ENCODE measurements around the gene HEPN1. TPM values are rescaled to one million over a fixed set of nuclear protein-coding genes. Genes with fewer than 3 reads are reported as not detected.
A peak's percentile ranks its signal among the peaks of the same experiment; 100 is the strongest.

Gene HEPN1
- polyA plus RNA-seq, 2 of the 4 experiments (the other 2 are of a cell fraction), result not detected

DNA sequence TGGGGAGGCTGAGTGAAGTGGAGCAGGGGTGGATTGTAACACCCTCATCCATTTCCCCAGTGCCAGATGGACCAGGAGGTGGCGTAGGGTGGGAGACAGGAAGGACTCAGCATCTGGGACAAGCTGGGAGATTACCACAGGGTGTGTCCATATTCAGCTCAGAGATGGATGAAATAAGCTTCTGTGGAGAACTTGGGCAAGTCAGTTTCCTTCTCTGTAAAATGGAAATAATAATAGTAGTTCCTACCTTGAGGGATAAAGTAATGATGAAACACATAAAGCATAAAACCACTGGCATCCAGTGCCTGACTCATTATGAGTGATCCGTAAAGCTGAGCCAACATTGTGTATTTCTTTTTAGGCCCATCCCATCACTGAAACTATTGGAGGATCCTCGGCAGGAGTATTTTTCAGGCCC lies 20.8 kb upstream of the HEPN1 start:
- DNase-seq (ENCODE audit: low read depth in 1 of 2, low spot score in 1 of 2), result no peak
- peak; percentile 49 to 57; a peak in 3 of 6 replicates for ATAC-seq
- Histone ChIP-seq H3K4me1 (peaks cover 25% of the 10 kb centered on the region), H3K4me2 (peak overlapping the region; percentile 25; the same call in 2 of the 3 replicates), H3K4me3 (no peak overlapping the region), H3K9me3 (no peaks in the 10 kb centered on the region), H3K27ac (peak overlapping the region; percentile 20 to 70; a peak in 4 of 6 replicates)
- WGBS (ENCODE audit: missing lambda C conversion rate), result 31% methylated on average over 3 of the region's 3 CpGs
- no peak for TF ChIP-seq HEYL (CRISPR knock-in tag; IDR thresholded peaks at IDR 0.05)
- no peak for TF ChIP-seq NR3C1 (IDR thresholded peaks at IDR 0.05)
- TF ChIP-seq MYC (IDR thresholded peaks at IDR 0.05; ENCODE audit: borderline replicate concordance, low read length), result no peak
- no peak for TF ChIP-seq TP53 (CRISPR knock-in tag; IDR thresholded peaks at IDR 0.05)
- TF ChIP-seq, protein P1, sequence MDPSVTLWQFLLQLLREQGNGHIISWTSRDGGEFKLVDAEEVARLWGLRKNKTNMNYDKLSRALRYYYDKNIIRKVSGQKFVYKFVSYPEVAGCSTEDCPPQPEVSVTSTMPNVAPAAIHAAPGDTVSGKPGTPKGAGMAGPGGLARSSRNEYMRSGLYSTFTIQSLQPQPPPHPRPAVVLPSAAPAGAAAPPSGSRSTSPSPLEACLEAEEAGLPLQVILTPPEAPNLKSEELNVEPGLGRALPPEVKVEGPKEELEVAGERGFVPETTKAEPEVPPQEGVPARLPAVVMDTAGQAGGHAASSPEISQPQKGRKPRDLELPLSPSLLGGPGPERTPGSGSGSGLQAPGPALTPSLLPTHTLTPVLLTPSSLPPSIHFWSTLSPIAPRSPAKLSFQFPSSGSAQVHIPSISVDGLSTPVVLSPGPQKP (IDR thresholded peaks at IDR 0.05; ENCODE audit: low read depth, low read length), result no peak
- no peak for TF ChIP-seq PHF8 (IDR thresholded peaks at IDR 0.05; ENCODE audit: borderline replicate concordance, low read depth)
- TF ChIP-seq RAD21 (conservative IDR thresholded peaks at IDR 0.05 in 1 of 2, IDR thresholded peaks at IDR 0.05 in 1 of 2), result no peak
- no peak for TF ChIP-seq POLR2AphosphoS2 (conservative IDR thresholded peaks at IDR 0.05; ENCODE audit: low read length)
- TF ChIP-seq SMC3 (IDR thresholded peaks at IDR 0.05), result no peak
- TF ChIP-seq SREBF2 (IDR thresholded peaks at IDR 0.05), result no peak
- no peak for TF ChIP-seq ZC3H11A (IDR thresholded peaks at IDR 0.05)
- no peak for TF ChIP-seq ESRRA (IDR thresholded peaks at IDR 0.05; ENCODE audit: borderline replicate concordance, low read length)
- no peak for TF ChIP-seq JUN (IDR thresholded peaks at IDR 0.05)
- ChIA-PET POLR2A (interaction anchor here (1.1 to 4.9 kb wide), 2 partner anchors 22 to 56 kb away, joined by 3 to 24 read pairs; partner anchors contain the start of gene CCDC15), CTCF (interaction anchor here (0.9 to 2.2 kb wide), 4 partner anchors 18 to 254 kb away, joined by 4 to 23 read pairs (median 4); no protein-coding TSS in a partner anchor)
- no peak for FAIRE-seq

DNA sequence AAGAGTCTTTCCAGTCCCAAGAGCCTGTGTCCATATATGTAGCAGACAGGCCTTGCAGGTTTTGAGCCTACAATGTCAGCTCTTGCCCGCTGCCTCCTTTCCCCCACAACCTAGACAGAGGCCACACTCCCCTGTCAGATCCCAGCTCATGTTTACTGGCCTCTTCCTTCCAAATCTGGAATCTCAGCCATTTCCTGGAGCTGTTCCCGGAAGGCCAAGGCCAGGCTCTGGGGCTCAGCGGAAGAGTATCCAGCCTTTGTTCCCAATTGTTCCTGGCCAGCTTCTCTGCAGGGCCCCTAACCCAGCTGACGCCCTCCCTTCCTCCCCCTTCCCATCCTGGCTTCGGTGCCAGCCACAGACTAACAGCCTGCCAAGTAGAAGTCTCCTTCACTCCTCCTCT lies 20.3 kb upstream of the HEPN1 start:
- Histone ChIP-seq H3K4me3 (no peak overlapping the region), H3K27ac (peak overlapping the region; percentile 27 to 70; a peak in 4 of 6 replicates), H3K9me3 (no peaks in the 10 kb centered on the region), H3K4me2 (peak overlapping the region; percentile 25; the same call in 2 of the 3 replicates), H3K4me1 (peaks cover 25% of the 10 kb centered on the region)
- no peak for DNase-seq (ENCODE audit: low read depth in 1 of 2, low spot score in 1 of 2)
- ChIA-PET POLR2A (interaction anchor here (1.1 to 4.9 kb wide), 2 partner anchors 22 to 55 kb away, joined by 3 to 24 read pairs; partner anchors contain the start of gene CCDC15), CTCF (interaction anchor here (0.9 to 2.2 kb wide), 3 partner anchors 23 to 254 kb away, joined by 4 to 23 read pairs (median 5); no protein-coding TSS in a partner anchor)
- WGBS (ENCODE audit: missing lambda C conversion rate), result 56% methylated on average over 3 of the region's 5 CpGs
- ATAC-seq, result peak; percentile 7 to 26; a peak in 3 of 6 replicates
- no peak for FAIRE-seq
- TF ChIP-seq GATA3 (IDR thresholded peaks at IDR 0.05; ENCODE audit: borderline replicate concordance) (no peak), MAZ (IDR thresholded peaks at IDR 0.05; ENCODE audit: borderline replicate concordance, low read depth, low read length) (no peak), MYC (IDR thresholded peaks at IDR 0.05; ENCODE audit: borderline replicate concordance, low read length) (no peak)

DNA sequence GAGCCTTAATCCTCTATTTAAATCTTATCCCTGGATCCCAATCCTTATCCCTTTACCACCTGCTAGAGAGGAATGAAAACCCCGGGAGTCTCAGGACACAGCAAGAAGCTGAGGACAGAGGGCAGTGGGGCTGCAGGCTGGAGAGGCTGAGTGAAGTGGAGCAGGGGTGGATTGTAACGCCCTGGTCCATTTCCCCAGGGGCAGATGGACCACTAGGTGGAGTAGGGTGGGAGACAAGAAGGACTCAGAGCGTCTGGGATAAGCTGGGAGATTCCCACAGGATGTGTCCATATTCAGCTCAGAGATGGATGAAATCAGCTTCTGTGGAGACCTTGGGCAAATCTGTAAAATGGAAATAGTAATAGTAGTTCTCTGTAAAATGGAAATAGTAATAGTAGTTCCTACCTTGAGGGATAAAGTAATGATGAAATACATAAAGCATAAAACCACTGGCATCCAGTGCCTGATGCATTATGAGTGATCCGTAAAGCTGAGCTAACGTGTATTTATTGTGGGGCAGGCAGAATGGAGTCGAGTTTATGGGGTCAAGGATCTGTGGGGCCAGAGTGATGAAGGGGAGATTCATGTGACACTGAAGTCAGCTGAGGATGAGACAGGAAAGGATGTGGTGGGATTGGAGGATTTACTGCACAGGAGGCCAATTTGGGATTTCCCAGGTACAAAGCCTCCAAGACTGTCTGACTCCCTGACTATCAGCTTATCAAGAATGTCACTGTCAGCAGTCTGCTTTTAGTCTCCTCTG lies 19.5 kb upstream of the HEPN1 start:
- ATAC-seq (no peak), FAIRE-seq (no peak), DNase-seq (ENCODE audit: low read depth in 1 of 2, low spot score in 1 of 2) (no peak)
- H3K4me1 ChIP-seq, result peaks cover 25% of the 10 kb centered on the region
- peak overlapping the region in 1 of 2 experiments; percentile 70; a peak in 3 of 6 replicates for H3K27ac ChIP-seq
- TF ChIP-seq NFE2L2 (conservative IDR thresholded peaks at IDR 0.05; ENCODE audit: low read length) (no peak), POLR2AphosphoS2 (conservative IDR thresholded peaks at IDR 0.05; ENCODE audit: low read length) (no peak), POLR2A (IDR thresholded peaks at IDR 0.05; ENCODE audit: low read length) (no peak), GATA3 (IDR thresholded peaks at IDR 0.05; ENCODE audit: borderline replicate concordance) (no peak), ESRRA (IDR thresholded peaks at IDR 0.05; ENCODE audit: borderline replicate concordance, low read length) (no peak), RFX5 (IDR thresholded peaks at IDR 0.05) (no peak), KDM1A (IDR thresholded peaks at IDR 0.05; ENCODE audit: low read depth) (no peak), ZSCAN20 (CRISPR knock-in tag; IDR thresholded peaks at IDR 0.05) (no peak)
- TF ChIP-seq, protein P2, sequence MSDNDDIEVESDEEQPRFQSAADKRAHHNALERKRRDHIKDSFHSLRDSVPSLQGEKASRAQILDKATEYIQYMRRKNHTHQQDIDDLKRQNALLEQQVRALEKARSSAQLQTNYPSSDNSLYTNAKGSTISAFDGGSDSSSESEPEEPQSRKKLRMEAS (IDR thresholded peaks at IDR 0.05), result no peak
- TF ChIP-seq, protein P3, sequence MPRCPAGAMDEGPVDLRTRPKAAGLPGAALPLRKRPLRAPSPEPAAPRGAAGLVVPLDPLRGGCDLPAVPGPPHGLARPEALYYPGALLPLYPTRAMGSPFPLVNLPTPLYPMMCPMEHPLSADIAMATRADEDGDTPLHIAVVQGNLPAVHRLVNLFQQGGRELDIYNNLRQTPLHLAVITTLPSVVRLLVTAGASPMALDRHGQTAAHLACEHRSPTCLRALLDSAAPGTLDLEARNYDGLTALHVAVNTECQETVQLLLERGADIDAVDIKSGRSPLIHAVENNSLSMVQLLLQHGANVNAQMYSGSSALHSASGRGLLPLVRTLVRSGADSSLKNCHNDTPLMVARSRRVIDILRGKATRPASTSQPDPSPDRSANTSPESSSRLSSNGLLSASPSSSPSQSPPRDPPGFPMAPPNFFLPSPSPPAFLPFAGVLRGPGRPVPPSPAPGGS (IDR thresholded peaks at IDR 0.05), result no peak
- TF ChIP-seq, protein P4, sequence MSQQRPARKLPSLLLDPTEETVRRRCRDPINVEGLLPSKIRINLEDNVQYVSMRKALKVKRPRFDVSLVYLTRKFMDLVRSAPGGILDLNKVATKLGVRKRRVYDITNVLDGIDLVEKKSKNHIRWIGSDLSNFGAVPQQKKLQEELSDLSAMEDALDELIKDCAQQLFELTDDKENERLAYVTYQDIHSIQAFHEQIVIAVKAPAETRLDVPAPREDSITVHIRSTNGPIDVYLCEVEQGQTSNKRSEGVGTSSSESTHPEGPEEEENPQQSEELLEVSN (IDR thresholded peaks at IDR 0.05; ENCODE audit: borderline replicate concordance, low read depth), result no peak
- TF ChIP-seq, protein P5, sequence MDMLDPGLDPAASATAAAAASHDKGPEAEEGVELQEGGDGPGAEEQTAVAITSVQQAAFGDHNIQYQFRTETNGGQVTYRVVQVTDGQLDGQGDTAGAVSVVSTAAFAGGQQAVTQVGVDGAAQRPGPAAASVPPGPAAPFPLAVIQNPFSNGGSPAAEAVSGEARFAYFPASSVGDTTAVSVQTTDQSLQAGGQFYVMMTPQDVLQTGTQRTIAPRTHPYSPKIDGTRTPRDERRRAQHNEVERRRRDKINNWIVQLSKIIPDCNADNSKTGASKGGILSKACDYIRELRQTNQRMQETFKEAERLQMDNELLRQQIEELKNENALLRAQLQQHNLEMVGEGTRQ (IDR thresholded peaks at IDR 0.05), result no peak
- WGBS (ENCODE audit: missing lambda C conversion rate), result 79% methylated on average over 6 of the region's 6 CpGs
- CTCF ChIA-PET, result interaction anchor here (1.1 to 2.2 kb wide), 2 partner anchors 23 to 33 kb away, joined by 3 to 23 read pairs; no protein-coding TSS in a partner anchor
- POLR2A ChIA-PET, result interaction anchor here (1.1 to 4.9 kb wide), 2 partner anchors 23 to 55 kb away, joined by 3 to 24 read pairs; partner anchors contain the start of gene CCDC15
- no peak overlapping the region for H3K4me3 ChIP-seq
- no peaks in the 10 kb centered on the region for H3K9me3 ChIP-seq
- H3K4me2 ChIP-seq, result peak overlapping the region; percentile 53; the same call in 2 of the 3 replicates
